HG03280 (cell line): Measurements from ENCODE around the gene FAM193A.
"Not testable (repeated sequence)": the region's sequence is repeated elsewhere in the genome, so short reads cannot be mapped to it uniquely, and the experiment has no call there.

Experiments used
- ATAC-seq: cut with Tn5 transposase; IDR thresholded peaks from one replicate; pipeline ENCODE4 v1.9.1; 2021; ENCODE audit warnings: mild to moderate bottlenecking, moderate library complexity; ENCODE audit not compliant: unreplicated experiment

FAM193A gene

GRCh38 chr4:2572076-2572475 is 35.6 kb downstream of the FAM193A start:
- no peak for ATAC-seq

GRCh38 chr4:2572866-2573265 is 36.4 kb downstream of the FAM193A start:
- no peak for ATAC-seq

- ATAC-seq, result no peak
These were observed 37.6 kb downstream of the FAM193A start for GRCh38 chr4:2574009-2574408.

- no peak for ATAC-seq
These were observed 38.4 kb downstream of the FAM193A start for GRCh38 chr4:2574863-2575262.

- no peak for ATAC-seq
These were observed 39.8 kb downstream of the FAM193A start for GRCh38 chr4:2576290-2576689.

- no peak for ATAC-seq
These were observed 41.7 kb downstream of the FAM193A start for GRCh38 chr4:2578106-2578505.

- no peak for ATAC-seq
These were observed 43.5 kb downstream of the FAM193A start for GRCh38 chr4:2579910-2580309.

GRCh38 chr4:2583092-2583491 is 46.6 kb downstream of the FAM193A start:
- no peak for ATAC-seq

- no peak for ATAC-seq
These were observed 47.1 kb downstream of the FAM193A start for GRCh38 chr4:2583517-2583916.

GRCh38 chr4:2586502-2586901 is 50.1 kb downstream of the FAM193A start:
- ATAC-seq, result no peak

GRCh38 chr4:2587213-2587823 is 50.9 kb downstream of the FAM193A start:
- no peak for ATAC-seq

- no peak for ATAC-seq
These were observed 51.8 kb downstream of the FAM193A start for GRCh38 chr4:2588259-2588658.

GRCh38 chr4:2591189-2591588 is 54.7 kb downstream of the FAM193A start:
- ATAC-seq, result no peak

GRCh38 chr4:2592014-2592413 is 55.6 kb downstream of the FAM193A start:
- ATAC-seq, result not testable (repeated sequence)

- ATAC-seq, result no peak
These were observed 56.1 kb downstream of the FAM193A start for GRCh38 chr4:2592572-2592971.

- ATAC-seq, result no peak
These were observed 56.6 kb downstream of the FAM193A start for GRCh38 chr4:2593003-2593402.

- no peak for ATAC-seq
These were observed 59.0 kb downstream of the FAM193A start for GRCh38 chr4:2595436-2595835.

- no peak for ATAC-seq
These were observed 59.6 kb downstream of the FAM193A start for GRCh38 chr4:2595952-2596552.

- ATAC-seq, result no peak
These were observed 60.2 kb downstream of the FAM193A start for GRCh38 chr4:2596611-2597010.

- peak; percentile 78 for ATAC-seq
These were observed 62.3 kb downstream of the FAM193A start for GRCh38 chr4:2598511-2599303.

GRCh38 chr4:2599304-2599654 is 62.8 kb downstream of the FAM193A start:
- no peak for ATAC-seq

GRCh38 chr4:2600878-2601277 is 64.4 kb downstream of the FAM193A start:
- no peak for ATAC-seq
